ENCODE results near the gene SRC. TPM values are rescaled to one million over a fixed set of nuclear protein-coding genes. Genes with fewer than 3 reads are reported as not detected.

SRC gene
- total RNA-seq, 1 experiment from 2014 or later: 42.3 TPM

DNA sequence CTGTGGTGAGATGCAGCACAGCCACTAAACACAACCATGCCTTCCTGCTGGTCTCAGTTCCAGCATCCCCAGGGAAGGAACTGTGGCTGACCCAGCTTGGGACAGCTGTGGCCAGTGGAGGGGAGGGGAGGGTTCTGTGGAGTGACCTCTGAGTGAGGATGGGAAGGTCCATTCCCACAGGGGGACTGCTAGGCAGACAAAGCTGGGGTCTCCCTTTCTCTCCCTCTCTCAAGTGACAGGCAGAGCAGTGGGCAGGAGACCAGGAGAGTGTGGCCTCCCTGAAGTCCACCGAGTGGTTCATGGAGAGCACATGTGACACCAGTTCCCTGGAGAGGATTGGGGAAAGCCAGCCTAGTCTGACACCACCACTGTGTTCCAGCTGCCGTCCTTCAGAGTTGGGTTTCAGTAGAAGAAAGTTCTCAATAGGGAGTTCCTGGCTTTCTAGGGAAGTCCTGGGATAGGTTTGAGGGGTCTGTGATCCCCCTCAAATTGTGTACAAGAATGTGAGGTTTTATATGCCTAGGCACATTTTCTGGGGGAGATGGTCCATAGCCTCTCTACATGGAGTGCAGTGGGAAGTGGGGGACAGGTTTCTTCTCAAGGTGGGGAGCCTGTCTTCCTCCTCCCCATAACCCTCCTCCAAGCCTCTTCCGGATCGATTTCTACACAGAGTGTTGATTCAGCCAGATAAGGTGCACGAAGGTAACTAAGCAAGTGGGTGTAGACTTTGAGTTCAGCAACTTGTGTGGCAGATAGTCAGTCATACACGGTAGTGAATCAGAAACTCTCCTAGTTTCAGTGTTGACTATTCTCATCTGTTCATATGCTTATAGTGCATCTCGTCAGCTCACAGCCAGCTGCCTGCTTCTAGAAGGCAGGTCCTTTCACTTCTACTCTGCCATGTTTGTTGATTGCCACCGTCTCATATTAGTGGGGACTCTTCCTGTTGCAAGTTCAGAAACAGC, 37.6 kb upstream of the SRC start:
- Histone ChIP-seq H3K4me1 (ENCODE audit: control insufficient read depth in 1 of 2, insufficient read depth in 2 of 2, low read length in 2 of 2) (no peaks in the 10 kb centered on the region; a peak in 1 of 4 replicates), H3K9me2 (ENCODE audit: insufficient read depth) (no peaks in the 10 kb centered on the region), H3K27me3 (ENCODE audit: insufficient read depth, low read length) (no peaks in the 10 kb centered on the region), H3K79me2 (ENCODE audit: insufficient read depth, low read length) (peaks cover 58% of the 10 kb centered on the region), H3K9me3 (ENCODE audit: control insufficient read depth in 1 of 2, insufficient read depth in 1 of 2, low read depth in 1 of 2, low read length in 2 of 2) (no peaks in the 10 kb centered on the region), H3K36me3 (ENCODE audit: control insufficient read depth in 1 of 2, insufficient read depth in 2 of 2, low read length in 2 of 2) (peaks cover 12 to 26% of the 10 kb centered on the region in 2 experiments), H3K9ac (ENCODE audit: low read length) (no peak overlapping the region), H3K4me2 (ENCODE audit: low read length) (no peak overlapping the region), H3K27ac (ENCODE audit: low read depth, low read length) (no peak overlapping the region), H4K20me1 (ENCODE audit: insufficient read depth) (no peaks in the 10 kb centered on the region), H3K4me3 (replicated peaks in 1 of 2; ENCODE audit: low read depth in 1 of 2, low read length in 2 of 2) (no peak overlapping the region), H2AFZ (ENCODE audit: low read depth, low read length, poor library complexity, severe bottlenecking) (no peak overlapping the region)
- TF ChIP-seq RAD21 (IDR thresholded peaks at IDR 0.05; ENCODE audit: low read depth): no peak
- BruUV-seq (replicated peaks): no TSS peak
- intact Hi-C loops (cut with micrococcal nuclease): no loop called here
- ChIA-PET RAD21 (ENCODE audit: low non-redundant PET in 1 of 2, low total read pairs in 2 of 2, uncharacterized antibody in 2 of 2, unreplicated experiment in 2 of 2) (no interaction called here), CTCF (no interaction called here), POLR2A (no interaction called here)
- ATAC-seq: no peak
- no peak for DNase-seq (ENCODE audit: low read depth, low spot score)

DNA sequence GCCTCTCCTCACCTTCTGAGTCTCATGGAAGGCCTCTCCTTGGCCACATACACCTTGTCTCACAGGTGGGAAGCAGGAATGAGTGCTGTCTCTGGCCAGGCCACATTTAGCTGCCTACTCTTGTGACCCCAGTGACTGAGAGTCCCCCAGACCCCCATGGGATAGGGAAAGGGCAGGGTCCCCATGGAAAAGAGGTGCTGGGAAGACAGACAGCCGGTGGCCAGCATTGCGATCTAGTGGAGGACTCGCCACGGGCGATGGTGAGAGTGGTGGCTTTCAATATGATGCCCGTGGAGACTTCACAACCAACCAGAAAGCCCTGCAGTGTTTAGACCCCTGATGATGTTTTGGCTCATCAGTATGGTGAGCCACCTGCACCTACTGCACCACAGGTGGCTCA, 36.6 kb upstream of the SRC start:
- H3K27ac ChIP-seq (ENCODE audit: low read depth, low read length): no peak overlapping the region
- ChIA-PET RAD21 (ENCODE audit: low non-redundant PET in 1 of 2, low total read pairs in 2 of 2, uncharacterized antibody in 2 of 2, unreplicated experiment in 2 of 2) (no interaction called here), CTCF (no interaction called here), POLR2A (no interaction called here)
- no peaks in the 10 kb centered on the region; a peak in 1 of 4 replicates for H3K4me1 ChIP-seq (ENCODE audit: control insufficient read depth in 1 of 2, insufficient read depth in 2 of 2, low read length in 2 of 2)
- H2AFZ ChIP-seq (ENCODE audit: low read depth, low read length, poor library complexity, severe bottlenecking): no peak overlapping the region
- H3K9me3 ChIP-seq (ENCODE audit: control insufficient read depth in 1 of 2, insufficient read depth in 1 of 2, low read depth in 1 of 2, low read length in 2 of 2): no peaks in the 10 kb centered on the region
- no peak overlapping the region for H3K4me2 ChIP-seq (ENCODE audit: low read length)
- DNase-seq (ENCODE audit: low read depth, low spot score) (no peak), ATAC-seq (no peak)
- no TSS peak for BruUV-seq (replicated peaks)
- peaks cover 66% of the 10 kb centered on the region for H3K79me2 ChIP-seq (ENCODE audit: insufficient read depth, low read length)
- no peak overlapping the region for H3K9ac ChIP-seq (ENCODE audit: low read length)
- no peaks in the 10 kb centered on the region for H3K9me2 ChIP-seq (ENCODE audit: insufficient read depth)
- H3K27me3 ChIP-seq (ENCODE audit: insufficient read depth, low read length): no peaks in the 10 kb centered on the region
- H3K4me3 ChIP-seq (replicated peaks in 1 of 2; ENCODE audit: low read depth in 1 of 2, low read length in 2 of 2): no peak overlapping the region
- peaks cover 7 to 20% of the 10 kb centered on the region in 2 experiments for H3K36me3 ChIP-seq (ENCODE audit: control insufficient read depth in 1 of 2, insufficient read depth in 2 of 2, low read length in 2 of 2)
- no peaks in the 10 kb centered on the region for H4K20me1 ChIP-seq (ENCODE audit: insufficient read depth)
- intact Hi-C loops (cut with micrococcal nuclease): no loop called here
- TF ChIP-seq TCF7L2 (IDR thresholded peaks at IDR 0.05; ENCODE audit: borderline replicate concordance, extremely low read depth, insufficient read depth, insufficient read length) (no peak), RAD21 (IDR thresholded peaks at IDR 0.05; ENCODE audit: low read depth) (no peak), ZNF274 (IDR thresholded peaks at IDR 0.05; ENCODE audit: low read depth, low read length) (no peak), EGR1 (IDR thresholded peaks at IDR 0.05; ENCODE audit: low read depth) (no peak), ELF1 (IDR thresholded peaks at IDR 0.05; ENCODE audit: borderline replicate concordance, low read depth) (no peak), SIN3A (IDR thresholded peaks at IDR 0.05; ENCODE audit: low read depth) (no peak)
- TF ChIP-seq, protein P1, sequence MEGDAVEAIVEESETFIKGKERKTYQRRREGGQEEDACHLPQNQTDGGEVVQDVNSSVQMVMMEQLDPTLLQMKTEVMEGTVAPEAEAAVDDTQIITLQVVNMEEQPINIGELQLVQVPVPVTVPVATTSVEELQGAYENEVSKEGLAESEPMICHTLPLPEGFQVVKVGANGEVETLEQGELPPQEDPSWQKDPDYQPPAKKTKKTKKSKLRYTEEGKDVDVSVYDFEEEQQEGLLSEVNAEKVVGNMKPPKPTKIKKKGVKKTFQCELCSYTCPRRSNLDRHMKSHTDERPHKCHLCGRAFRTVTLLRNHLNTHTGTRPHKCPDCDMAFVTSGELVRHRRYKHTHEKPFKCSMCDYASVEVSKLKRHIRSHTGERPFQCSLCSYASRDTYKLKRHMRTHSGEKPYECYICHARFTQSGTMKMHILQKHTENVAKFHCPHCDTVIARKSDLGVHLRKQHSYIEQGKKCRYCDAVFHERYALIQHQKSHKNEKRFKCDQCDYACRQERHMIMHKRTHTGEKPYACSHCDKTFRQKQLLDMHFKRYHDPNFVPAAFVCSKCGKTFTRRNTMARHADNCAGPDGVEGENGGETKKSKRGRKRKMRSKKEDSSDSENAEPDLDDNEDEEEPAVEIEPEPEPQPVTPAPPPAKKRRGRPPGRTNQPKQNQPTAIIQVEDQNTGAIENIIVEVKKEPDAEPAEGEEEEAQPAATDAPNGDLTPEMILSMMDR (IDR thresholded peaks at IDR 0.05 in 2 of 3, conservative IDR thresholded peaks at IDR 0.05 in 1 of 3; ENCODE audit: borderline replicate concordance in 1 of 3, insufficient read depth in 1 of 3, low read depth in 2 of 3, low read length in 2 of 3): no peak
- TF ChIP-seq, protein P2, sequence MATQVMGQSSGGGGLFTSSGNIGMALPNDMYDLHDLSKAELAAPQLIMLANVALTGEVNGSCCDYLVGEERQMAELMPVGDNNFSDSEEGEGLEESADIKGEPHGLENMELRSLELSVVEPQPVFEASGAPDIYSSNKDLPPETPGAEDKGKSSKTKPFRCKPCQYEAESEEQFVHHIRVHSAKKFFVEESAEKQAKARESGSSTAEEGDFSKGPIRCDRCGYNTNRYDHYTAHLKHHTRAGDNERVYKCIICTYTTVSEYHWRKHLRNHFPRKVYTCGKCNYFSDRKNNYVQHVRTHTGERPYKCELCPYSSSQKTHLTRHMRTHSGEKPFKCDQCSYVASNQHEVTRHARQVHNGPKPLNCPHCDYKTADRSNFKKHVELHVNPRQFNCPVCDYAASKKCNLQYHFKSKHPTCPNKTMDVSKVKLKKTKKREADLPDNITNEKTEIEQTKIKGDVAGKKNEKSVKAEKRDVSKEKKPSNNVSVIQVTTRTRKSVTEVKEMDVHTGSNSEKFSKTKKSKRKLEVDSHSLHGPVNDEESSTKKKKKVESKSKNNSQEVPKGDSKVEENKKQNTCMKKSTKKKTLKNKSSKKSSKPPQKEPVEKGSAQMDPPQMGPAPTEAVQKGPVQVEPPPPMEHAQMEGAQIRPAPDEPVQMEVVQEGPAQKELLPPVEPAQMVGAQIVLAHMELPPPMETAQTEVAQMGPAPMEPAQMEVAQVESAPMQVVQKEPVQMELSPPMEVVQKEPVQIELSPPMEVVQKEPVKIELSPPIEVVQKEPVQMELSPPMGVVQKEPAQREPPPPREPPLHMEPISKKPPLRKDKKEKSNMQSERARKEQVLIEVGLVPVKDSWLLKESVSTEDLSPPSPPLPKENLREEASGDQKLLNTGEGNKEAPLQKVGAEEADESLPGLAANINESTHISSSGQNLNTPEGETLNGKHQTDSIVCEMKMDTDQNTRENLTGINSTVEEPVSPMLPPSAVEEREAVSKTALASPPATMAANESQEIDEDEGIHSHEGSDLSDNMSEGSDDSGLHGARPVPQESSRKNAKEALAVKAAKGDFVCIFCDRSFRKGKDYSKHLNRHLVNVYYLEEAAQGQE (IDR thresholded peaks at IDR 0.05; ENCODE audit: low read depth): no peak
- TF ChIP-seq, protein P3, sequence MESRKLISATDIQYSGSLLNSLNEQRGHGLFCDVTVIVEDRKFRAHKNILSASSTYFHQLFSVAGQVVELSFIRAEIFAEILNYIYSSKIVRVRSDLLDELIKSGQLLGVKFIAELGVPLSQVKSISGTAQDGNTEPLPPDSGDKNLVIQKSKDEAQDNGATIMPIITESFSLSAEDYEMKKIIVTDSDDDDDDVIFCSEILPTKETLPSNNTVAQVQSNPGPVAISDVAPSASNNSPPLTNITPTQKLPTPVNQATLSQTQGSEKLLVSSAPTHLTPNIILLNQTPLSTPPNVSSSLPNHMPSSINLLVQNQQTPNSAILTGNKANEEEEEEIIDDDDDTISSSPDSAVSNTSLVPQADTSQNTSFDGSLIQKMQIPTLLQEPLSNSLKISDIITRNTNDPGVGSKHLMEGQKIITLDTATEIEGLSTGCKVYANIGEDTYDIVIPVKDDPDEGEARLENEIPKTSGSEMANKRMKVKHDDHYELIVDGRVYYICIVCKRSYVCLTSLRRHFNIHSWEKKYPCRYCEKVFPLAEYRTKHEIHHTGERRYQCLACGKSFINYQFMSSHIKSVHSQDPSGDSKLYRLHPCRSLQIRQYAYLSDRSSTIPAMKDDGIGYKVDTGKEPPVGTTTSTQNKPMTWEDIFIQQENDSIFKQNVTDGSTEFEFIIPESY (IDR thresholded peaks at IDR 0.05; ENCODE audit: extremely low read depth, insufficient replicate concordance, low read length): no peak

Data from HCT116 (cell line).